ENCODE measurements around the gene CHIC2. TPM values are rescaled to one million over a fixed set of nuclear protein-coding genes. Genes with fewer than 3 reads are reported as not detected.
"Not testable (repeated sequence)": the region's sequence is repeated elsewhere in the genome, so short reads cannot be mapped to it uniquely, and the experiment has no call there.

CHIC2 gene
- 23.6 TPM for total RNA-seq

DNA sequence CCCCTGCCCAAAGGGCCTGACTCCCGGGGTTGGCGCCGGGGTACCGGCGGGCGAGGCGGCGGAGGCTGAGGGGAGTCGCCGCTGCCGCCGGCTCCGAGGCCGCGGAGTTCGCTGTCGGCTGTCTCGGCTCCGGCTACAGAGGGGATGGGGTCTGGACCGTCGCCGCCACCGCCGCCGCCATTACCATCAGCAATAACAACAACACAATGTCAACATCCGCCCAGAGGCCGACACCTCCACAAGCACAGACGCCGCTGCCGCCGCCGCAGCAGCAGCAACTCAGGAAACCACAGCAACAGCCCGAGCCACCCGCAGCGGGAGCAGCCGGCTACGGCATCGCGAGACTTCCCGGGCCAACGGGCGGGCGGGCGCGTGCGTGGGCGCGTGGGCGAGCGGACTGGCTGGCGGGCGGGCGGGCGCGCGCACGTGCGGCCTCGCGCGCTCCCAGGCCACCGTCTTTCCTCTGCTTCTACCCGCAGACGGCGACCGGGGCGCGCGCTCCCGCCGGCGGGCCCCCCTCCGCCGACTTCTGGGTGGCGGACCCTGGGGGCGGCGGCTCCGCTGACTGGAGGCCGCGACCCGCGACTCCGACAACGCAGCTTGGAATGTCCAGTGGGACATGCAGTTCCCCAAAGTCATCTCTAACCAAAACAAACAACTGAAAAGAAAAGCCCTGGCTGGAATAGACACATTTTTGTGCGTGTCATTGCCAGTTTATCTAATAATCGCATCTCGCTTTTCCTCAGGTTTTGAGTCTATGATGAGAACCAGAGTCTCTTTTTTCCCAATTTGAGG lies at the start of gene CHIC2:
TSS of gene CHIC2 (minus strand) at position 289 of the 795 bp plus-strand sequence. CDS start 305 bp downstream, outside the sequence.
- peak; percentile 97 for DNase-seq (ENCODE audit: low spot score)

GRCh38 chr4:54113206-54113605 lies 48.8 kb upstream of the CHIC2 start:
- not testable (repeated sequence) for DNase-seq (ENCODE audit: low spot score)

DNA sequence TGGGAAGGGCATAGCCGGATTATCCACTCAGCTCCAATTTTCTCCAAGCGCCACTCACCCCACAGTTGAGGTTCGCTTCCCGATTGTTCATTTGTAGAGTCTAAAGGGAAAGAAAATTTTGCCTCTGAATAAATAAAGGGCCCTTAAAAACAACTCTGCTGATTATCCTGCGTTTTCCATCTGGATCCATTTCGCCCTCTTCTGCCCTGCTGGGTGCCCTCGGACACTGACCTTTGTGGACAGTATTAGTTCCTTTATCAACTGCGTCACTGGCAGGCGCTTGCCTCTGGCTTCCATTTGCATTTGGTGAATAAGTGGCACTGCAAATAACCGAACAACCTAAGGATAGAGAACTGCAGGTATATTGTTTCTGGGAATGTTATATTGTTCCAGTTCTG lies 45.6 kb upstream of the CHIC2 start:
- no peak for DNase-seq (ENCODE audit: low spot score)

DNA sequence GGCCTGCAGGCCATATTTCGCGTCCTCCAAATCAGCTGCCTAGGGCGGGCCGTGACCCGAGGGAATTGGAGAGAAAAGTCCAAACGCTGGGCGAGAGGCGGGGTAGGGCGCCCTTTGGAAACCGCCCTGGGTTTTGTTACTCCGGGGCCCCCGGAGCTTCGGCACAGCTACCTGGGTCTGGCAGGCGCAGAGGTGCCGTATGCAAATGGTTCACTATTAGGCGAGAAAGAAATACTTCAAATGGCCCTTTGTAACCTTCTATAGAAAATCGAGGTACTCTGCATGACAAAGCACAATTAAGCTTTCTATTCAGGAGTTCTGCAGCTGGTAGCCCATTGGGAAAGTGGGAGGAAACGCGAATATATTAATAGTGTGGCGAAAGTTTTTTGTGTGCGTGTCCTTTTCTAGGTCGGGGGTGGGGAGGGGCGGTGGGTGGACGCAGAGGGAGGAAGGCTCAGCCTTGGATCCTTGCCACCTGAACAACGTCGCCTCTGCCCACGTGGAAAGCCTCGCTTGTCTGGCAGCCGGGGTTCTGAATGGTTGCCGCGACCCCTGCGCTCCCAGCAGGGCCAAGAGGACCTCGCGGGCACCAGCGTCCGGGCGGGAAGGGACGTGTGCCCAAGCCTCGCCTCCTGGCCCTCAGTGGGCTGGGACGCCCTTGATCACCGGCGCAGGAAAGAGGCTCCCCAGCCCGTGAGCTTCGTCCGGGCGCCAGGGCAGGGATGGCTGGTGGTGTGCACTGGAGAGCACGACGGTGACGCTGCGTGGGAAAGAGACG lies 45.0 kb upstream of the CHIC2 start:
- DNase-seq (ENCODE audit: low spot score) = no peak

DNA sequence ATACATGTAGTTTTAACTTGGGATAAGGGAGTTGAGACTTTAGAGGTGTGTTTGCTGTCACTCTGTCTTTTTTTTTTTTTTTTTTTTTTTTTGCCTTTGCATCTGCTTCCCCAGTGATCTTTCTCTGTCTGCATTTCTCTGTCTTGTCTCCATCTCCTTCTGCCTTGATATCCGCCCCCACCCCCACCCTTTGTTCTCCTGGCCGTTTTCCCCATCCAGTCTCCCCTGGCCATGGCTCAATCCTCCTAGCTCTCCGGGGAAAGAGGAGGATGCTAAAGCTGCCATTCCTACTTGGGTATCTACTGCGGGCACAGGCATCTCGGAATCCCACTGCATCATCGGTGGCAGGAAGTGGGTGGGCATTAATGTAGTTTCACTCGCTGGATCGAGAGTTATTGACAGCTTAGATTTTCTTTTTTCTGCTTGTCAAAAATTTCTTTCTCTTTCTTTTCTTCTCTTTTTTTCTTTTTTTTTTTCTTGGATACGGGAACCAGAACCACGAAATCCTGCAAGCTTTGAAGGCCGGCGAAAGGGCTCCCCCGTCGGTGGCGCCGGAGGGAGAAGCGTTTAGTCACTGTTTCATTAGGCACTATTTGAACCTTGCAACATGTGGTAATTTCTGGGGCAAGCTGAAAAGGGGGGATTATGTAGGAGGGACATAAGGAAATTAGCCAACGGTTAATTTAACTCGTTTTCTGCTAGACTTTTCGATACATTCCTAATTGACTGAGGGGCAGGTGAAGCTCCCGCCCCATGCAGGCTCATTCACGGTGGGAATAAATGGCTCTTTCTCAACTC lies 43.7 kb upstream of the CHIC2 start:
- no peak for DNase-seq (ENCODE audit: low spot score)

DNA sequence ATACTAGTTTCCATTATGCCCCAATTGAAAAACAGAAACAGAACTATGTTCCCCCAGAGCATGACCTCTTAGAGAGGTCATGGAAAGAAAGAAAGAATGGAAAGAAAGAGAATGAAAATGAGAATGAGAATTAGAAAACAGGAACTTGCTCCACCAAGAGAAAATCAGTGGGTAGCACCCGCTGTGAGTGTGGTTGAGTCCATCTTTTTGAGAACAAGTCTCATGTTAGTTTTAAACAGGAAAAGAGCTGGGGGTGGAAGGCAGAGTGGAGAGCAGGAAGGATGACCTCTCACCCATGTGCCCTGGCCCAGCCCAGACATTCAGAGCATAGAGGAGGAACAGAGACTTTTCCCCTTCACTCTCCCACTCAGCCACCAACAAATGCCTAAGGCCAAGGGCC lies 40.5 kb upstream of the CHIC2 start:
- DNase-seq (ENCODE audit: low spot score) = no peak

- no peak for DNase-seq (ENCODE audit: low spot score)
Measured at GRCh38 chr4:54103190-54103574, 38.8 kb upstream of the CHIC2 start.

- DNase-seq (ENCODE audit: low spot score) = no peak
Measured at GRCh38 chr4:54102531-54103106, 38.2 kb upstream of the CHIC2 start.

- no peak for DNase-seq (ENCODE audit: low spot score)
Measured at GRCh38 chr4:54101190-54102041, 37.0 kb upstream of the CHIC2 start.

DNA sequence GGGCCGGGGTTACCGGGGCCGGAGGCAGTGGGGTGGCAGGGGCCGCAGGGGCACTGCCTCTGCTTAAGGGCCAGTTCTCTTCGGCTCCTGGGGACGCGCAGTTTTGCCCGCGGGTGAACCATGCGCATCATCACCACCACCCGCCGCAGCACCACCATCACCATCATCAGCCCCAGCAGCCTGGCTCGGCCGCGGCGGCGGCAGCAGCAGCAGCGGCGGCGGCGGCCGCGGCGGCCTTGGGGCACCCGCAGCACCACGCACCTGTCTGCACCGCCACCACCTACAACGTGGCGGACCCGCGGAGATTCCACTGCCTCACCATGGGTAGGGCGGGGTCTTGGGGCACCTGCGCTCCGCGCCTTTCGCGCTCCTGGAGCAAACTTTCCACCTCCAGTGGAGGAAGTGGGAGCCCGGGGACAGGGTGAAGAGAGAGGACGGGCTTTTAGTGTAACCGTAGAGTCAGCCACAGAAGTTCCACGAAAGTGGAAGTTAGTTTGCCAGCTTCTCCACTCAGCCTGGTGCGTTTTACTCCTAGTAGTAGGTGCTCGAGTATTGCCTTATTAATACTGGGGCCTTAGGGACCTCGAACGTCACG lies 36.3 kb upstream of the CHIC2 start:
- DNase-seq (ENCODE audit: low spot score) = no peak

GRCh38 chr4:54099748-54100574 lies 35.6 kb upstream of the CHIC2 start, which contains the start of gene GSX2:
Gene GSX2, plus strand, starts transcription at chr4:54100163. Its CDS starts 182 bp downstream, at chr4:54100345.
- DNase-seq (ENCODE audit: low spot score) = no peak

GRCh38 chr4:54099287-54099747 lies 34.9 kb upstream of the CHIC2 start:
- no peak for DNase-seq (ENCODE audit: low spot score)

GRCh38 chr4:54098375-54098774 lies 34.0 kb upstream of the CHIC2 start:
- no peak for DNase-seq (ENCODE audit: low spot score)

GRCh38 chr4:54097152-54097551 lies 32.7 kb upstream of the CHIC2 start:
- DNase-seq (ENCODE audit: low spot score) = no peak

GRCh38 chr4:54096295-54096962 lies 32.0 kb upstream of the CHIC2 start:
- DNase-seq (ENCODE audit: low spot score) = no peak

GRCh38 chr4:54095110-54095825 lies 30.9 kb upstream of the CHIC2 start:
- no peak for DNase-seq (ENCODE audit: low spot score)

DNA sequence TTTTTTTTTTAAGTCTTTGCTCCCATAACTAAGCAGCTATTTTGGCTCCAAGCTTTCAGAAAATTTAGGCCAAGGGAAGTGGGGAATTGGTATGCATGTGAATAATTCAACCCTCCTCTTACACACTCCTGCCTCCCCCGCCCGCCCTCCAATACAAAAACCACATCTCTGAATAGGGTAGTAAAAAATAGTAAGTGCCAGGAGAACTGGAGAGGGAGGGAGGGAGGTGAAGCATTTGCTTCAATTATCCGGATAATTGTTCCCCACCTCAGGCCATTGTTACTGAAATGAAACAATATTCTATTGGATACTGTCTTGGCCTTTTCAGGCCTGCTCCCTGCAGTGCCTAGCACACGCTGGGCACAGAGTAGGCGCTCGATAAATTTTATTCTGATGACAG lies 30.0 kb upstream of the CHIC2 start:
- DNase-seq (ENCODE audit: low spot score) = no peak
